Measurements from ENCODE around the gene KCNH6.
A peak's percentile ranks its signal among the peaks of the same experiment; 100 is the strongest.

Gene KCNH6

GRCh38 chr17:63512896-63513644 lies 10.1 kb upstream of the KCNH6 start:
- DNase-seq (ENCODE audit: low read depth in 2 of 2), result no peak

GRCh38 chr17:63514477-63514876 lies 8.7 kb upstream of the KCNH6 start:
- DNase-seq (ENCODE audit: low read depth in 2 of 2), result no peak

- DNase-seq (ENCODE audit: low read depth in 2 of 2), result no peak
Observed at GRCh38 chr17:63514974-63515373, 8.2 kb upstream of the KCNH6 start.

GRCh38 chr17:63515426-63515825 lies 7.7 kb upstream of the KCNH6 start:
- no peak for DNase-seq (ENCODE audit: low read depth in 2 of 2)

GRCh38 chr17:63516910-63517824 lies 6.0 kb upstream of the KCNH6 start:
- DNase-seq (ENCODE audit: low read depth in 2 of 2), result peak; percentile 40 to 48

GRCh38 chr17:63517825-63518534 lies 5.2 kb upstream of the KCNH6 start:
- DNase-seq (ENCODE audit: low read depth in 2 of 2), result no peak

- no peak for DNase-seq (ENCODE audit: low read depth in 2 of 2)
Observed at GRCh38 chr17:63519116-63519881, 3.9 kb upstream of the KCNH6 start.

- DNase-seq (ENCODE audit: low read depth in 2 of 2), result no peak
Observed at GRCh38 chr17:63519972-63520882, 2.9 kb upstream of the KCNH6 start.

GRCh38 chr17:63524051-63524450 lies 893 bp downstream of the KCNH6 start:
- no peak for DNase-seq (ENCODE audit: low read depth in 2 of 2)

GRCh38 chr17:63525190-63525946 lies 2.2 kb downstream of the KCNH6 start:
- no peak for DNase-seq (ENCODE audit: low read depth in 2 of 2)

GRCh38 chr17:63526861-63527260 lies 3.7 kb downstream of the KCNH6 start:
- no peak for DNase-seq (ENCODE audit: low read depth in 2 of 2)

- no peak for DNase-seq (ENCODE audit: low read depth in 2 of 2)
Observed at GRCh38 chr17:63528183-63528582, 5.0 kb downstream of the KCNH6 start.

- DNase-seq (ENCODE audit: low read depth in 2 of 2), result no peak
Observed at GRCh38 chr17:63529711-63530556, 6.8 kb downstream of the KCNH6 start.

- no peak for DNase-seq (ENCODE audit: low read depth in 2 of 2)
Observed at GRCh38 chr17:63530557-63531021, 7.4 kb downstream of the KCNH6 start.

GRCh38 chr17:63531022-63531965 lies 8.1 kb downstream of the KCNH6 start:
- DNase-seq (ENCODE audit: low read depth in 2 of 2), result no peak

GRCh38 chr17:63533433-63534077 lies 10.4 kb downstream of the KCNH6 start:
- DNase-seq (ENCODE audit: low read depth in 2 of 2), result no peak

GRCh38 chr17:63534078-63534570 lies 11.0 kb downstream of the KCNH6 start:
- no peak for DNase-seq (ENCODE audit: low read depth in 2 of 2)

Data from stimulated activated CD8-positive, alpha-beta memory T cell treated with anti-CD3 and anti-CD28 coated beads, Interleukin-2, amount 100 ng/mL, for 48 hours (primary cell).